IPS-NIHi7 (cell line): Measurements from ENCODE around the gene MAN1A1.

Experiments used
- DNase-seq: peaks from one replicate; pipeline ENCODE4 v3.0.0; 2012; ENCODE audit warnings: mixed read lengths; ENCODE audit errors: extremely low spot score

Gene MAN1A1

DNA sequence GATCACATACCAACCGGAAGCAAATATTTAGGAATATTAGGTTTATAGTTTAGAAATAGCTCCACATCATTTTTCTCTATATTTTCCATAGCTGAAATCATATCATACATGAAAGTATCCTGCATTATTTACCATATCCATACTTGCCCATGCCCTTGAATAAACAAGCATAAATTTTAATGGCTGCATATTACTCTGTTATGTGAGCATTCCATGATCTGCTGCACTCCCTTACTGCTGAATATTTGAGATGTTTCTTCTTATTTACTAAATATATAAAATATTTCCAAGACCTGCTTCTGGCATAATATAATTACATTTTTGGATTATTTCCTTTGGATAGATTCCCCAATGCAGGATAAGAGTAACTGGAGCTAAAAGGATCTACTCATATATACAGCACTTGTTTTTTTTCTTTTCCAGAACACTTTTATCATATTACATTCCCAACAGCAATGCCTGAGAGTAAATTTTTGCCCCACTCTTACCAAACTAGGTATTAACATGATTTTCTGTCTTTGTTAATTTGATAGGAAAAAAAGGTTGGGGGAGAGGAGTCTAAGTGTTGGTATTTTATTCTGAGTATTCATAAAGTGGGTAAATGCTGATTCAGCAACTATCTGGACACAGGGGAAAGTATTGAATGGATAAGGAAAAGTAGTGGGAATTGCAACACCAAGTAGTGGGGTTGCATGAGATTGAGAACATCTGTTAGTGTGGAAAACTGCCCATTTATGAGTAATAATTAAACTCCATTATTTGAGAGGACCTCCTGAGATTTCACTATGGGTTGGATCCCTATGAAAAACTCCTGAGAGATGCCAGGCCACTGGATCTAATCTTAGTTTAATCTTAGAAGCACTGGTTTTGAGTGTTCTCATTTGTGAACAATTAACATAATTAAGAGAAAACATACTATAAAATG is 76.0 kb downstream of the MAN1A1 start:
- no peak for DNase-seq

DNA sequence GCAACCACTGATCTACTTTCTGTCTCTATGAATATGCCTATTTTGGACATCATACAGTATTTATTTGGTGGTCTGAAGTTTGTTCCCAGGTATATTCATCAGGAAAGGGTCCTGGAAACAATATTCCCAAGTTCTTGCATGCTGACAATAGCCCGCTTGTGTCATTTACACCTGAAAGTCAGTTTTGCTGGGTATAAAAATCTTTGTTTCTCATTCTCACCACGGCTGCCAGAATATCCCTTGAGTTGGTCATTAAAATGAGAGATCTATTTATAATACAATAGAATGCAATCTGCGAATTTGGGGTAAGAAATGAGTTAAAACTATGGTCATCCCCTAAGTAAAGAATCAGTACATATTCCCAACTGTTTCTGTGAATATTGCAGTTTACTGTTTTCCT is 79.0 kb downstream of the MAN1A1 start:
- DNase-seq: no peak

- no peak for DNase-seq
Measured at GRCh38 chr6:119269266-119270103, 80.1 kb downstream of the MAN1A1 start.

GRCh38 chr6:119267126-119267905 is 82.2 kb downstream of the MAN1A1 start:
- DNase-seq: no peak

DNA sequence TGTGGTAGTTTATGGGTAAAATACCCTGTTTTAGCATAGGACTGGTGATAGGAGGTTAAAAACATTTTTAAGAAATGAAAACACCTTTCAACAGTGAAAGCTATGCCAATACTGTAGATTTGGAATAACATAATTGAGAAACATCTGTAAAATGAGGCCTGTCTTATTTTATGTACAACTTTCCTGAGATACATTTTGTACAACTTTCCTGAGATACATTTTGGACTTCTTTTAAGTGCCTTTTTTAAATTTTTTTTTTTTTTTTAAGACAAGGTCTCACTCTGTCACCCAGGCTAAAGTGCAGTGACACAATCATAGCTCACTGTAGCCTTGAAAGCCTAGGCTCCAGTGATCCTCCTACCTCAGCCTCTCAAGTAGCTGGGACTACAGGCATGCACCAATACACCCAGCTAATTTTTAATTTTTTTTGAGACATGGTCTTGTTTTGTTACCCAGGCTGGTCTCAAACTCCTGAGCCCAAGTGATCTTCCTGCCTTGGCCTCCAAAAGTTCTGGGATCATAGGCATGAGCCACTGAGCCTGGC is 84.6 kb downstream of the MAN1A1 start:
- no peak for DNase-seq

GRCh38 chr6:119262612-119263011 is 86.9 kb downstream of the MAN1A1 start:
- DNase-seq: no peak

GRCh38 chr6:119261944-119262284 is 87.6 kb downstream of the MAN1A1 start:
- DNase-seq: no peak

DNA sequence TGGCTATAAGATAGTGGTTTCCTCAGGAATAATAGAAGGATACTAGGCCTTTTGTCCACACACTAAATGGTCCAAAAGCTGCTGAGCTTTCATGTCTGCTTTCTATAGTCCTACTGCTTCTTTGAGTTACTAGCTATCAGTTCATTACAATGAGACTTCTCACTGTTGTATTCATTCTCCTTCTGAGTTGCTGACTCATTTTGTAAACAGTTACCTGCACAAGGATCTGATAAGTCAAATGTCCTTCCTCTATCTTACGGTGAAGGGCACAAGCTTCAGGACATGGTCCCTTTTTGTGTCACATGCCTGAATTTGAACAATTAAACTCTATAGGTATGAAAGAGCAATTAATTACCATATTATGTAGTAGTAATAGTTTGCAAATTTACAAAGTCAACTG is 90.5 kb downstream of the MAN1A1 start:
- DNase-seq: no peak

GRCh38 chr6:119257726-119258125 is 91.8 kb downstream of the MAN1A1 start:
- DNase-seq: no peak

DNA sequence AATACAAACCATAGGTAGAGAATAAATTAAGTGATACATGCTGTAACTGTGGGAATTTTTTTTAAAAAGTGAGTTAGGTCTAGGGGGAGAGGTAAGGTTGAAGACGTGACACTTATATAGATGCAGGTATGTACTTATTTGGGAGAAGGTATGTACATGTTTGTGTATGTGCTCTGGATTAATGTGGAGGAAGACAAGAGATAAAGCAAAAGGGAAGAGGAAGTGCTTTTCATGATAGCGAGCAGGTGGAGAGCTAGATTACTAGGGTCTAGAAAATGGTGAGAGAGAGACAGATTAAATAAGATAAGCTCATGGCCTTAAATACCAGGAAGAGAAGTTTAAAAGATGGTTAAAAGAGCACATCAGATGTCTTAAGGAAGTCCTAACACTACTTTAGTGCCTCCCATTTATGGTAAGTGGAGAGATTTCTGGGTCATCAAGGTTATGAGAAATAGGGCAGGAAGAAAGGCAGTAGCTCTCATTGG is 92.5 kb downstream of the MAN1A1 start:
- DNase-seq: no peak

DNA sequence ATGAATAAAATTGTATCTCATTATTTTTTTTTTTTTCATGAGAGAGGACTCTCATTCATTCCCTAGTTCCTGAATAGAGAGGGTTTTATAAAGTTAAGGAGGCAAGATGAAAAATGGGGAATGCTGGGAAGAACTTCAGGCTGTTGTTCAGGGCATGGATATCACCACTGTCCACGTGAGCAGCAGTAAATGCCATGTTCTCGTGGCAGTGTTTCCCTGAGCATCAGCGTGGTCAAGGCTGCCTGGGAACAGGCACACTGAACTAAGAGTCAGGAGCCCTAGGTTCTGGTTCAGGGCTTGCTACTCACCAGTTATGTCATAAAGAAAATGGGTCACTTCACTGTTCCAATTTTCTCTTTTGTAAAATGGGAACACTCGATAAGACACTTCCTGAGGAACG is 93.2 kb downstream of the MAN1A1 start:
- no peak for DNase-seq

DNA sequence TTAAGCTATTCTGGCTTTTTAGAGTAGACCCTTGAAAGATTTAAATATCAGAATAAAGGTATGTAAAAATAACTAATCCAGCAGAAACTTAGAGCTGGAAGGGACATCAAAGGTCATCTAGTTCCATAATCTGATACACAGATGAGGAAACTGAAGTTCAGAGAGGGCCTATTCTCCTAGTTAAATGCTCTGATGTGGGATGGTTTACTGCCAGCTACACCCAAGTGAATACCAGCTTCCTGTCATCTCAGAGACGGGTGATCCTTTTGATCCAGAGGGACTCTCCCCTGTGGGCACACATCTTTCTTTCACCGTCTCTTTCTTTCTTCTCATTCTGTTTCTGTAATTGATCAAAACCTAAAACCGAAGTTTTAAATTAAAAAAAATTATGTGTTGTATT is 94.1 kb downstream of the MAN1A1 start:
- no peak for DNase-seq

DNA sequence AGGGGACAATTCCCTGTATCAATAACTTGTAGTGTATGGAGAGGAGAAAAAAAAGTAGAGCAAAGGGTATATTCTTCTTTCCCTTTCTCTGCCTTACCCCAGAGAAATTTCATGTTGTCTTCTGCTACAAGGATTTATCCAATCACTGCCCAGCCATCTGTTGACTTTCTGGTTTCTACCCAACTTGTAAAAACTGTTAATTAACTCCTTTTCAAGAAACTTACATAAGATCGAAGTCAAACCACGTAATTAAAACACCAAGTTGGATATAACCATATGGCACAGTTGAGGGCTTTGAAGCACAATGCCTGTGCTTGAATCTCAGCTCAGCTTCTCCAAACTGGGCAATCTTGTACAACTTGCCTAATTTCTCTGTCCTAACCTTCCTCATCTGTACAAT is 99.5 kb downstream of the MAN1A1 start:
- DNase-seq: no peak

- DNase-seq: no peak
Measured at GRCh38 chr6:119249319-119249718, 100.2 kb downstream of the MAN1A1 start.

- DNase-seq: no peak
Measured at GRCh38 chr6:119247504-119247903, 102.1 kb downstream of the MAN1A1 start.

GRCh38 chr6:119243657-119244056 is 105.9 kb downstream of the MAN1A1 start:
- no peak for DNase-seq

GRCh38 chr6:119243037-119243436 is 106.5 kb downstream of the MAN1A1 start:
- no peak for DNase-seq

- no peak for DNase-seq
Measured at GRCh38 chr6:119241540-119242309, 107.8 kb downstream of the MAN1A1 start.

DNA sequence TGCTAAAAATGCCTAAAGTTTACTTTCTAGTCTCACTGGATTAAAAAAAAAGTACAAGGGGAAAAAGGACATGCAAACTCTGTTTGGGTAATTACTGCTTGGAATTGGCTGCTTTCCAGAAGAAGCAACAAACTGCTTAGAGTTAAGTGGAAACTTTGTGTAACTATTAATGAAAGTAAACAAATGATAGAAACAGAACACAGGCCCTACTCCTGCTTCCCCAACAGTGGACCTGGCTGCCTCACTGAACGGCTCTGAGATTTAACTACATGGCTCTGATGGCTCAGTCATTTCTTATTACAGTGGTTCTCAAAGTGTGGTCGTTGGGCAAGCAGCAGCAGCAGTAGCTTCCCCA is 108.5 kb downstream of the MAN1A1 start:
- no peak for DNase-seq

- DNase-seq: peak; percentile 22
Measured at GRCh38 chr6:119240257-119241110, 109.1 kb downstream of the MAN1A1 start.
